Epithelial cell of proximal tubule (primary cell): ENCODE results near the gene DNAJB6. TPM values are rescaled to one million over a fixed set of nuclear protein-coding genes. Genes with fewer than 3 reads are reported as not detected.

Experiments
- DNase-seq: peaks from one replicate; pipeline ENCODE4 v3.0.0-alpha.2; 2011; ENCODE audit warnings: low read depth
- H3K4me3 ChIP-seq: 2 replicates; pipeline ENCODE4 v1.5.1; 2011; ENCODE audit warnings: low read depth, mild to moderate bottlenecking, low read length
- total RNA-seq: library from RNA; depleted of rRNA; stranded (reverse); fragments of >200 nt; gene quantifications from 2 replicates; pipeline ENCODE4 v1.2.3, GENCODE V29; 2015
- TF ChIP-seq, protein P1 (sequence below): conservative IDR thresholded peaks from 2 replicates; pipeline ENCODE4 v1.5.1; 2012; ENCODE audit warnings: low read depth, mild to moderate bottlenecking, low read length

The DNAJB6 gene
- total RNA-seq, 1 donor from 2014 or later: 108 TPM

GRCh38 chr7:157414702-157415096 lies 77.9 kb downstream of the DNAJB6 start:
- TF ChIP-seq, protein P1, sequence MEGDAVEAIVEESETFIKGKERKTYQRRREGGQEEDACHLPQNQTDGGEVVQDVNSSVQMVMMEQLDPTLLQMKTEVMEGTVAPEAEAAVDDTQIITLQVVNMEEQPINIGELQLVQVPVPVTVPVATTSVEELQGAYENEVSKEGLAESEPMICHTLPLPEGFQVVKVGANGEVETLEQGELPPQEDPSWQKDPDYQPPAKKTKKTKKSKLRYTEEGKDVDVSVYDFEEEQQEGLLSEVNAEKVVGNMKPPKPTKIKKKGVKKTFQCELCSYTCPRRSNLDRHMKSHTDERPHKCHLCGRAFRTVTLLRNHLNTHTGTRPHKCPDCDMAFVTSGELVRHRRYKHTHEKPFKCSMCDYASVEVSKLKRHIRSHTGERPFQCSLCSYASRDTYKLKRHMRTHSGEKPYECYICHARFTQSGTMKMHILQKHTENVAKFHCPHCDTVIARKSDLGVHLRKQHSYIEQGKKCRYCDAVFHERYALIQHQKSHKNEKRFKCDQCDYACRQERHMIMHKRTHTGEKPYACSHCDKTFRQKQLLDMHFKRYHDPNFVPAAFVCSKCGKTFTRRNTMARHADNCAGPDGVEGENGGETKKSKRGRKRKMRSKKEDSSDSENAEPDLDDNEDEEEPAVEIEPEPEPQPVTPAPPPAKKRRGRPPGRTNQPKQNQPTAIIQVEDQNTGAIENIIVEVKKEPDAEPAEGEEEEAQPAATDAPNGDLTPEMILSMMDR: no peak
- H3K4me3 ChIP-seq: no peak overlapping the region
- DNase-seq: no peak

DNA sequence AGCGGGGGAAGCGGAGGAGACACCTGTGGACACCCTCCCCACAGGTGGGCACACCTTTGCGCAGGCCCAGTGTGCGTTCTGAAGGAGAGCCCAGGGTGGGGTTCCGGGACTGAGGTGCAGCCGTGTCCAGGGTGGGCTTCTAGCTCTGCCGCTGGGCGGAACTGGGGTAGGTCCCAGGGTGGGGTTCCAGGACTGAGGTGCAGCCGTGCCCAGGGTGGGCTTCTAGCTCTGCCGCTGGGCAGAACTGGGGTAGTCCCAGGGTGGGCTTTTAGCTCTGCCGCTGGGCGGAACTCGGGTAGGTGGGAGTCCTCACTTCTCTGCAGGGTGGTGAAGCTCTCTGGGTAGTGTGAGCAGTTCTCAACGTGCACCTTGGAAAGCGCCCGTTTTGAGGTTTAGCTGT lies 78.7 kb downstream of the DNAJB6 start:
- no peak for DNase-seq
- TF ChIP-seq, protein P1: no peak
- no peak overlapping the region for H3K4me3 ChIP-seq

GRCh38 chr7:157416011-157416410 lies 79.2 kb downstream of the DNAJB6 start:
- no peak overlapping the region for H3K4me3 ChIP-seq
- no peak for DNase-seq
- TF ChIP-seq, protein P1: no peak

DNA sequence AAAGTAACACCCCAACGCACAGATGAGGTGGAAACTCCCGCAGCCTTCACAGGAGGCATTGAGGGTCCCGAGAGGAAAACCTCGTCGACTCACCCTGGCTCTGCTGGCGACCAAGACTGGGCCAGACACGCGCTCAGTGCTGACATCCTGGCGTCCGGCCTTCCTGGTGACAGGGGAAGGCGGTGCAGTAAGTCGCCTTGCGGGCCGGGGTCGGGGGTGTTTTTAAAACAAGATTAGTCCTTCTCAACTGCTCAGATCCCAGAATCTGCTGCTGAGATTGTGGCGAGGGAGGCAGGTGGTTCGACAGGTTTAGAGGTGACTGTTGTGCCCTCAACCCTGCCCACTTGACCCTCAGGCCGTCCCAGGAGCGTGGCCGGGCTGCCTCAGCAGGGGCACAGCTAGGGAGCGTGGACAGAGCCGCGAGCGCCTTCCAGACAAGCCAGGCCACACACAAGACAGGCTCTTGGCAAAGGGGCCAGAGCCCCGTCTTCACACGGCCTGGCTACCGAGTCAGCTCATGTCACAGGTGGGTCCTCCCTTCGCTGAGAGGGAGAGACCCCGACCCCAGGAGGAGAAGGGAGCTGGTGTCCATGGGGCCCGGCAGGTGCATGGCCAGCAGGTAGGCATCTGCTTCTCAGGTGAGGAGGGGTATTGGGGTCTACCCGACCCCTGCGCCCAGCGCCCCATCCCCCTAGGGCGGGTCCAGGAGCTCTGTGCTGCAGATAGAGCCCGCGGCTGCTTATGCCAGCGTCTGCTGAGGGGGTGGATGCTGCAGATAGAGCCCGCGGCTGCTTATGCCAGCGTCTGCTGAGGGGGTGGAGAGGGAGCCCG lies 81.6 kb downstream of the DNAJB6 start:
- DNase-seq: no peak
- H3K4me3 ChIP-seq: no peak overlapping the region
- TF ChIP-seq, protein P1: no peak

- no peak overlapping the region for H3K4me3 ChIP-seq
- TF ChIP-seq, protein P1: no peak
- no peak for DNase-seq
Measured at GRCh38 chr7:157419035-157419293, 82.2 kb downstream of the DNAJB6 start.

- DNase-seq: no peak
- no peak overlapping the region for H3K4me3 ChIP-seq
- TF ChIP-seq, protein P1: no peak
Measured at GRCh38 chr7:157422279-157422678, 85.5 kb downstream of the DNAJB6 start.

GRCh38 chr7:157423348-157423747 lies 86.5 kb downstream of the DNAJB6 start:
- no peak for DNase-seq
- TF ChIP-seq, protein P1: no peak
- H3K4me3 ChIP-seq: no peak overlapping the region
